CD4-positive, alpha-beta T cell (primary cell): ENCODE measurements around the gene DIP2C. TPM values are rescaled to one million over a fixed set of nuclear protein-coding genes. Genes with fewer than 3 reads are reported as not detected.

Experiments
- ATAC-seq: fragments of 200-7000 bp; cut with Tn5 transposase; one replicate; pipeline ENCODE4 v1.10.0; 2022; ENCODE audit warnings: mild to moderate bottlenecking; ENCODE audit not compliant: poor library complexity
- CTCF ChIA-PET: fragments of 350-600 bp; sonication (Branson Sonifier 250); formaldehyde crosslinking; loops from one replicate; lab custom pipeline; 2021; ENCODE audit warnings: antibody characterized with exemption, inconsistent platforms; lab: Charles Lee
- POLR2A ChIA-PET: fragments of 350-600 bp; sonication (Branson Sonifier 250); formaldehyde crosslinking; loops from one replicate; lab custom pipeline; 2021; ENCODE audit warnings: antibody characterized with exemption, inconsistent platforms; lab: Charles Lee
- DNase-seq, 14 experiments: peaks; one replicate each; pipeline ENCODE4 v3.0.0-alpha.2; 2013 to 2020; ENCODE audit warnings: mixed read lengths in 2 of 14
- H3K27ac ChIP-seq, 2 donors: one replicate each; pipeline versions ENCODE4 v1.5.1 to v1.7.0; 2013; ENCODE audit warnings: low read length in 2 of 2, low read depth in 1 of 2, mild to moderate bottlenecking in 1 of 2
- H3K27me3 ChIP-seq, 2 experiments: 1 replicate in 1 of 2; 2 replicates in 1 of 2; pipeline versions ENCODE4 v1.6.1 to v1.7.0; 2013; ENCODE audit warnings: low read length in 2 of 2, control low read depth in 1 of 2, mild to moderate bottlenecking in 1 of 2, moderate library complexity in 1 of 2; ENCODE audit not compliant: insufficient read depth in 2 of 2, control insufficient read depth in 1 of 2
- H3K36me3 ChIP-seq: one replicate; pipeline ENCODE4 v1.6.1; 2013; ENCODE audit warnings: low read length, control low read depth; ENCODE audit not compliant: insufficient read depth
- H3K4me1 ChIP-seq: one replicate; pipeline ENCODE4 v1.6.1; 2013; ENCODE audit warnings: low read length, control low read depth; ENCODE audit not compliant: insufficient read depth
- H3K4me3 ChIP-seq: one replicate; pipeline ENCODE4 v1.5.1; 2013; ENCODE audit warnings: mild to moderate bottlenecking, low read length, moderate library complexity
- H3K9me3 ChIP-seq, 2 experiments: 1 replicate in 1 of 2; 2 replicates in 1 of 2; pipeline versions ENCODE4 v1.6.1 to v1.7.0; 2013; ENCODE audit warnings: low read length in 2 of 2, mild to moderate bottlenecking in 2 of 2, control low read depth in 1 of 2, moderate library complexity in 1 of 2; ENCODE audit not compliant: control insufficient read depth in 1 of 2, insufficient read depth in 1 of 2
- H3K27ac Mint-ChIP-seq: one replicate; pipeline ENCODE4 v1.8.0; 2020; ENCODE audit warnings: mixed read lengths
- H3K27me3 Mint-ChIP-seq: one replicate; pipeline ENCODE4 v1.8.0; 2021; ENCODE audit warnings: mixed read lengths
- H3K36me3 Mint-ChIP-seq: one replicate; pipeline ENCODE4 v1.8.0; 2021; ENCODE audit warnings: low read depth, mixed read lengths
- H3K4me1 Mint-ChIP-seq: one replicate; pipeline ENCODE4 v1.8.0; 2021; ENCODE audit warnings: low read depth, mixed read lengths
- H3K4me3 Mint-ChIP-seq: one replicate; pipeline ENCODE4 v1.8.0; 2020; ENCODE audit warnings: mild to moderate bottlenecking, mixed read lengths
- H3K9me3 Mint-ChIP-seq: one replicate; pipeline ENCODE4 v1.8.0; 2020; ENCODE audit warnings: mixed read lengths
- intact Hi-C, 2 experiments: fragments of 100-400 bp; cut with DNase I in 1 of 2; cut with micrococcal nuclease in 1 of 2; formaldehyde crosslinking; loops; one replicate each; pipeline versions ENCODE4 v1.15.1 to v1.9.0; 2023 to 2025; cut with DNase I, micrococcal nuclease
- total RNA-seq, 174 experiments: library from RNA in 2 of 174; stranded (reverse) in 2 of 174; gene quantifications; one replicate each; pipeline ENCODE4 v1.2.3 and lab custom pipeline; 2021 to 2026
- TF ChIP-seq, protein P1 (sequence below): fragments of 200-600 bp; IDR thresholded peaks from one replicate; pipeline ENCODE4 v1.8.0; 2022; ENCODE audit warnings: antibody characterized with exemption, mild to moderate bottlenecking

The DIP2C gene
- total RNA-seq, 2 experiments from 2014 or later = 4.1 TPM

DNA sequence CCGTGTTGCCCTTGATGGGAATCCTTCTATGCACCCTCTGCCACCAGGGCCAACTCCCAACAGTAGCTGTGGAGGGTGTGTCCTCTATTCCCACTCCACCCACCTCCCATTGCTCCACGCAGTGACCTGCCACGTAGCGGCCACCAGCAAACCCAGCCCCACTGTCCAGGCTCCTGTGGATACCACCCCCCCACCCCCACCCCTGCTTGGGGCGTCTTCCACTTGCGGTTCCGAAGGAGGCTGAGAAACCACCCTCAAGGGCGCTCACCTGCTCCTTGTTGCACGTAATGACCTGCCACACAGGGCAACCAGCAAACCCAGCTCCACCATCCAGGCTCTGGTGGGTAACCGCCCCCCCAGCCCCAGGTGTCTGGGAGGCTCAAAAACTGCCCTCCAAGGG, 72.0 kb downstream of the DIP2C start:
- ChIA-PET CTCF (no interaction called here), POLR2A (no interaction called here)
- H3K4me3 ChIP-seq = no peak overlapping the region
- intact Hi-C loops = no loop called here
- ATAC-seq (no peak), DNase-seq (no peak)
- Mint-ChIP-seq H3K27ac (no peak overlapping the region), H3K4me1 (peaks cover 5% of the 10 kb centered on the region), H3K36me3 (no peaks in the 10 kb centered on the region), H3K27me3 (peaks cover 37% of the 10 kb centered on the region), H3K4me3 (no peak overlapping the region), H3K9me3 (no peaks in the 10 kb centered on the region)
- H3K27ac ChIP-seq = no peak overlapping the region
- H3K9me3 ChIP-seq = peaks cover 0 to 5% of the 10 kb centered on the region in 2 experiments
- TF ChIP-seq, protein P1, sequence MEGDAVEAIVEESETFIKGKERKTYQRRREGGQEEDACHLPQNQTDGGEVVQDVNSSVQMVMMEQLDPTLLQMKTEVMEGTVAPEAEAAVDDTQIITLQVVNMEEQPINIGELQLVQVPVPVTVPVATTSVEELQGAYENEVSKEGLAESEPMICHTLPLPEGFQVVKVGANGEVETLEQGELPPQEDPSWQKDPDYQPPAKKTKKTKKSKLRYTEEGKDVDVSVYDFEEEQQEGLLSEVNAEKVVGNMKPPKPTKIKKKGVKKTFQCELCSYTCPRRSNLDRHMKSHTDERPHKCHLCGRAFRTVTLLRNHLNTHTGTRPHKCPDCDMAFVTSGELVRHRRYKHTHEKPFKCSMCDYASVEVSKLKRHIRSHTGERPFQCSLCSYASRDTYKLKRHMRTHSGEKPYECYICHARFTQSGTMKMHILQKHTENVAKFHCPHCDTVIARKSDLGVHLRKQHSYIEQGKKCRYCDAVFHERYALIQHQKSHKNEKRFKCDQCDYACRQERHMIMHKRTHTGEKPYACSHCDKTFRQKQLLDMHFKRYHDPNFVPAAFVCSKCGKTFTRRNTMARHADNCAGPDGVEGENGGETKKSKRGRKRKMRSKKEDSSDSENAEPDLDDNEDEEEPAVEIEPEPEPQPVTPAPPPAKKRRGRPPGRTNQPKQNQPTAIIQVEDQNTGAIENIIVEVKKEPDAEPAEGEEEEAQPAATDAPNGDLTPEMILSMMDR = no peak
- H3K36me3 ChIP-seq = no peaks in the 10 kb centered on the region
- no peaks in the 10 kb centered on the region for H3K4me1 ChIP-seq
- peaks cover 0 to 2% of the 10 kb centered on the region in 2 experiments for H3K27me3 ChIP-seq

- H3K27ac Mint-ChIP-seq = no peak overlapping the region
- no peaks in the 10 kb centered on the region for H3K9me3 Mint-ChIP-seq
- no peaks in the 10 kb centered on the region for H3K4me1 ChIP-seq
- H3K36me3 Mint-ChIP-seq = no peaks in the 10 kb centered on the region
- H3K27me3 ChIP-seq = peaks cover 0 to 2% of the 10 kb centered on the region in 2 experiments
- no peak overlapping the region for H3K4me3 Mint-ChIP-seq
- intact Hi-C loops = no loop called here
- ATAC-seq (no peak), DNase-seq (no peak)
- H3K4me3 ChIP-seq = no peak overlapping the region
- no peak overlapping the region for H3K27ac ChIP-seq
- CTCF ChIA-PET = no interaction called here
- peaks cover 0 to 5% of the 10 kb centered on the region in 2 experiments for H3K9me3 ChIP-seq
- POLR2A ChIA-PET = no interaction called here
- peaks cover 22% of the 10 kb centered on the region for H3K27me3 Mint-ChIP-seq
- H3K4me1 Mint-ChIP-seq = peaks cover 5% of the 10 kb centered on the region
- TF ChIP-seq, protein P1 = no peak
- no peaks in the 10 kb centered on the region for H3K36me3 ChIP-seq
Observed at GRCh38 chr10:615583-616152, 73.8 kb downstream of the DIP2C start.

GRCh38 chr10:614790-615582, 74.5 kb downstream of the DIP2C start:
- no peak overlapping the region for H3K27ac ChIP-seq
- no peak overlapping the region for H3K4me3 ChIP-seq
- no peaks in the 10 kb centered on the region for H3K4me1 ChIP-seq
- CTCF ChIA-PET = no interaction called here
- Mint-ChIP-seq H3K36me3 (no peaks in the 10 kb centered on the region), H3K9me3 (no peaks in the 10 kb centered on the region), H3K4me3 (no peak overlapping the region), H3K4me1 (peaks cover under 1% of the 10 kb centered on the region), H3K27me3 (peaks cover 15% of the 10 kb centered on the region), H3K27ac (no peak overlapping the region)
- peaks cover 0 to 2% of the 10 kb centered on the region in 2 experiments for H3K27me3 ChIP-seq
- peaks cover 0 to 5% of the 10 kb centered on the region in 2 experiments for H3K9me3 ChIP-seq
- no peak for DNase-seq
- intact Hi-C loops = no loop called here
- H3K36me3 ChIP-seq = no peaks in the 10 kb centered on the region
- TF ChIP-seq, protein P1 = no peak
- POLR2A ChIA-PET = no interaction called here
- no peak for ATAC-seq
